ENCODE results near the gene AASS. TPM values are rescaled to one million over a fixed set of nuclear protein-coding genes. Genes with fewer than 3 reads are reported as not detected.

AASS gene
- total and polyA plus RNA-seq, 10 of the 15 experiments (the other 5 are each of a cell fraction or from before 2014, with no cell fraction given), result 0.09 to 8.0 (median 0.39) TPM

- Histone ChIP-seq H3K27me3 (replicated peaks in 1 of 2; ENCODE audit: control insufficient read depth in 2 of 2, insufficient read depth in 2 of 2, low read length in 1 of 2) (no peaks in the 10 kb centered on the region), H2AFZ (ENCODE audit: control insufficient read depth, low read depth, low read length) (no peak overlapping the region), H4K20me1 (ENCODE audit: control insufficient read depth, insufficient read depth) (no peaks in the 10 kb centered on the region), H3K4me2 (ENCODE audit: control insufficient read depth, insufficient read depth) (no peak overlapping the region), H3K4me3 (no peak overlapping the region), H3K27ac (ENCODE audit: control insufficient read depth, insufficient read depth) (no peak overlapping the region), H3K36me3 (ENCODE audit: control insufficient read depth in 2 of 2, insufficient read depth in 2 of 2, low read length in 1 of 2) (no peaks in the 10 kb centered on the region), H3K79me2 (ENCODE audit: control insufficient read depth, insufficient read depth, low read length) (no peaks in the 10 kb centered on the region), H3K4me1 (ENCODE audit: control insufficient read depth, insufficient read depth, low read length) (no peaks in the 10 kb centered on the region), H3K9me3 (replicated peaks; ENCODE audit: control insufficient read depth, insufficient read depth, low read length) (no peaks in the 10 kb centered on the region), H3K9ac (ENCODE audit: control insufficient read depth, insufficient read depth, low read length) (no peak overlapping the region)
- in situ Hi-C loops (cut with MboI) (no loop called here), intact Hi-C loops (cut with micrococcal nuclease; ENCODE audit: unreplicated experiment) (no loop called here)
- TF ChIP-seq PAX8 (IDR thresholded peaks at IDR 0.05) (no peak), ZZZ3 (IDR thresholded peaks at IDR 0.05; ENCODE audit: control insufficient read depth, insufficient read length, low read depth) (no peak), CBX5 (IDR thresholded peaks at IDR 0.05; ENCODE audit: low read depth) (no peak), CREB1 (IDR thresholded peaks at IDR 0.05; ENCODE audit: low read depth) (no peak)
- ChIA-PET SMC1A (ENCODE audit: uncharacterized antibody, unreplicated experiment) (no interaction called here), RAD21 (ENCODE audit: unreplicated experiment) (no interaction called here), POLR2A (interaction anchor here (0.6 kb wide), 1 partner anchor 1409 kb away, joined by 4 read pairs; no protein-coding TSS in a partner anchor), CTCF (interaction anchor here (1.2 kb wide), 1 partner anchor 10 kb away, joined by 5 read pairs; no protein-coding TSS in a partner anchor)
- 45% methylated on average over 2 of the region's 2 CpGs for WGBS (ENCODE audit: insufficient coverage, insufficient replicate concordance, low lambda C conversion rate, missing lambda C conversion rate)
- no peak for DNase-seq (ENCODE audit: low read depth, low spot score)
- ATAC-seq, result no peak
- FAIRE-seq, result no peak
- no TSS peak for BruUV-seq (replicated peaks)
Observed at GRCh38 chr7:122082670-122083069, 61.4 kb downstream of the AASS start.

- Histone ChIP-seq H3K4me2 (ENCODE audit: control insufficient read depth, insufficient read depth) (no peak overlapping the region), H3K9ac (ENCODE audit: control insufficient read depth, insufficient read depth, low read length) (no peak overlapping the region), H3K4me3 (no peak overlapping the region), H3K9me3 (replicated peaks; ENCODE audit: control insufficient read depth, insufficient read depth, low read length) (no peaks in the 10 kb centered on the region), H3K27me3 (replicated peaks in 1 of 2; ENCODE audit: control insufficient read depth in 2 of 2, insufficient read depth in 2 of 2, low read length in 1 of 2) (no peaks in the 10 kb centered on the region), H3K4me1 (ENCODE audit: control insufficient read depth, insufficient read depth, low read length) (no peaks in the 10 kb centered on the region), H4K20me1 (ENCODE audit: control insufficient read depth, insufficient read depth) (no peaks in the 10 kb centered on the region), H3K79me2 (ENCODE audit: control insufficient read depth, insufficient read depth, low read length) (no peaks in the 10 kb centered on the region), H3K36me3 (ENCODE audit: control insufficient read depth in 2 of 2, insufficient read depth in 2 of 2, low read length in 1 of 2) (no peaks in the 10 kb centered on the region), H2AFZ (ENCODE audit: control insufficient read depth, low read depth, low read length) (no peak overlapping the region), H3K27ac (ENCODE audit: control insufficient read depth, insufficient read depth) (no peak overlapping the region)
- intact Hi-C loops (cut with micrococcal nuclease; ENCODE audit: unreplicated experiment), result no loop called here
- SMC1A ChIA-PET (ENCODE audit: uncharacterized antibody, unreplicated experiment), result no interaction called here
- DNase-seq (ENCODE audit: low read depth, low spot score) (no peak), FAIRE-seq (no peak), ATAC-seq (no peak)
- CTCF ChIA-PET, result interaction anchor here (1.2 to 2.0 kb wide), 2 partner anchors 11 kb away, joined by 5 to 13 read pairs; no protein-coding TSS in a partner anchor
- POLR2A ChIA-PET, result interaction anchor here (0.6 kb wide), 1 partner anchor 42 kb away, joined by 3 read pairs; no protein-coding TSS in a partner anchor
- TF ChIP-seq, protein P1, sequence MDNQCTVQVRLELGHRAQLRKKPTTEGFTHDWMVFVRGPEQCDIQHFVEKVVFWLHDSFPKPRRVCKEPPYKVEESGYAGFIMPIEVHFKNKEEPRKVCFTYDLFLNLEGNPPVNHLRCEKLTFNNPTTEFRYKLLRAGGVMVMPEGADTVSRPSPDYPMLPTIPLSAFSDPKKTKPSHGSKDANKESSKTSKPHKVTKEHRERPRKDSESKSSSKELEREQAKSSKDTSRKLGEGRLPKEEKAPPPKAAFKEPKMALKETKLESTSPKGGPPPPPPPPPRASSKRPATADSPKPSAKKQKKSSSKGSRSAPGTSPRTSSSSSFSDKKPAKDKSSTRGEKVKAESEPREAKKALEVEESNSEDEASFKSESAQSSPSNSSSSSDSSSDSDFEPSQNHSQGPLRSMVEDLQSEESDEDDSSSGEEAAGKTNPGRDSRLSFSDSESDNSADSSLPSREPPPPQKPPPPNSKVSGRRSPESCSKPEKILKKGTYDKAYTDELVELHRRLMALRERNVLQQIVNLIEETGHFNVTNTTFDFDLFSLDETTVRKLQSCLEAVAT (IDR thresholded peaks at IDR 0.05), result no peak
- TF ChIP-seq ZSCAN29 (IDR thresholded peaks at IDR 0.05) (no peak), BCL11A (IDR thresholded peaks at IDR 0.05; ENCODE audit: low read depth, low read length) (no peak), KAT2A (conservative IDR thresholded peaks at IDR 0.05; ENCODE audit: control insufficient read depth, low read depth, low read length) (no peak), RELA (IDR thresholded peaks at IDR 0.05; ENCODE audit: borderline replicate concordance, partially characterized antibody) (no peak), NRF1 (conservative IDR thresholded peaks at IDR 0.05; ENCODE audit: low read depth, low read length) (no peak), NFYB (IDR thresholded peaks at IDR 0.05; ENCODE audit: insufficient read depth, low read depth, low read length) (no peak), SRF (IDR thresholded peaks at IDR 0.05; ENCODE audit: low read depth in 2 of 2, low read length in 2 of 2) (no peak)
- TF ChIP-seq, protein P2, sequence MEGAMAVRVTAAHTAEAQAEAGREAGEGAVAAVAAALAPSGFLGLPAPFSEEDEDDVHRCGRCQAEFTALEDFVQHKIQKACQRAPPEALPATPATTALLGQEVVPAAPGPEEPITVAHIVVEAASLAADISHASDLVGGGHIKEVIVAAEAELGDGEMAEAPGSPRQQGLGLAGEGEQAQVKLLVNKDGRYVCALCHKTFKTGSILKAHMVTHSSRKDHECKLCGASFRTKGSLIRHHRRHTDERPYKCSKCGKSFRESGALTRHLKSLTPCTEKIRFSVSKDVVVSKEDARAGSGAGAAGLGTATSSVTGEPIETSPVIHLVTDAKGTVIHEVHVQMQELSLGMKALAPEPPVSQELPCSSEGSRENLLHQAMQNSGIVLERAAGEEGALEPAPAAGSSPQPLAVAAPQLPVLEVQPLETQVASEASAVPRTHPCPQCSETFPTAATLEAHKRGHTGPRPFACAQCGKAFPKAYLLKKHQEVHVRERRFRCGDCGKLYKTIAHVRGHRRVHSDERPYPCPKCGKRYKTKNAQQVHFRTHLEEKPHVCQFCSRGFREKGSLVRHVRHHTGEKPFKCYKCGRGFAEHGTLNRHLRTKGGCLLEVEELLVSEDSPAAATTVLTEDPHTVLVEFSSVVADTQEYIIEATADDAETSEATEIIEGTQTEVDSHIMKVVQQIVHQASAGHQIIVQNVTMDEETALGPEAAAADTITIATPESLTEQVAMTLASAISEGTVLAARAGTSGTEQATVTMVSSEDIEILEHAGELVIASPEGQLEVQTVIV (IDR thresholded peaks at IDR 0.05; ENCODE audit: borderline replicate concordance, partially characterized antibody), result no peak
- BruUV-seq (replicated peaks), result no TSS peak
- RAD21 ChIA-PET (ENCODE audit: unreplicated experiment), result no interaction called here
- in situ Hi-C loops (cut with MboI), result no loop called here
Observed at GRCh38 chr7:122082160-122082559, 61.9 kb downstream of the AASS start.

Measured in GM12878 (cell line).